Neuron (in vitro differentiated cells): ENCODE measurements around the gene PPM1H.

Source experiments
- H2AFZ ChIP-seq: one replicate; pipeline ENCODE4 v1.6.1; 2013; ENCODE audit warnings: low read depth, mild to moderate bottlenecking, inconsistent platforms, low read length, moderate library complexity
- H3K27me3 ChIP-seq: one replicate; pipeline ENCODE4 v1.6.1; 2013; ENCODE audit warnings: low read length; ENCODE audit not compliant: insufficient read depth
- H3K36me3 ChIP-seq: one replicate; pipeline ENCODE4 v1.6.1; 2013; ENCODE audit warnings: low read length; ENCODE audit not compliant: insufficient read depth
- H3K4me1 ChIP-seq: one replicate; pipeline ENCODE4 v1.6.1; 2013; ENCODE audit warnings: low read length; ENCODE audit not compliant: insufficient read depth
- H3K4me3 ChIP-seq: 2 replicates; pipeline ENCODE4 v1.5.1; 2013; ENCODE audit warnings: mild to moderate bottlenecking, low read length, moderate library complexity
- H3K9me3 ChIP-seq: one replicate; pipeline ENCODE4 v1.6.1; 2013; ENCODE audit warnings: low read length

PPM1H gene

GRCh38 chr12:62911286-62911685, 23.7 kb downstream of the PPM1H start:
- no peaks in the 10 kb centered on the region for H3K4me1 ChIP-seq
- no peaks in the 10 kb centered on the region for H3K27me3 ChIP-seq
- no peaks in the 10 kb centered on the region for H3K9me3 ChIP-seq
- no peak overlapping the region for H2AFZ ChIP-seq
- H3K4me3 ChIP-seq: no peak overlapping the region
- no peaks in the 10 kb centered on the region for H3K36me3 ChIP-seq

- Histone ChIP-seq H3K36me3 (no peaks in the 10 kb centered on the region), H3K4me1 (no peaks in the 10 kb centered on the region), H3K27me3 (no peaks in the 10 kb centered on the region), H2AFZ (no peak overlapping the region), H3K4me3 (no peak overlapping the region), H3K9me3 (no peaks in the 10 kb centered on the region)
Measured at GRCh38 chr12:62910549-62911169, 24.3 kb downstream of the PPM1H start.

- Histone ChIP-seq H3K4me3 (no peak overlapping the region), H3K4me1 (no peaks in the 10 kb centered on the region), H3K9me3 (no peaks in the 10 kb centered on the region), H3K36me3 (no peaks in the 10 kb centered on the region), H3K27me3 (no peaks in the 10 kb centered on the region), H2AFZ (no peak overlapping the region)
Measured at GRCh38 chr12:62909340-62909739, 25.6 kb downstream of the PPM1H start.

- no peaks in the 10 kb centered on the region for H3K4me1 ChIP-seq
- no peaks in the 10 kb centered on the region for H3K27me3 ChIP-seq
- no peak overlapping the region for H3K4me3 ChIP-seq
- H3K9me3 ChIP-seq: no peaks in the 10 kb centered on the region
- H2AFZ ChIP-seq: no peak overlapping the region
- H3K36me3 ChIP-seq: no peaks in the 10 kb centered on the region
Measured at GRCh38 chr12:62908674-62909073, 26.3 kb downstream of the PPM1H start.

GRCh38 chr12:62907561-62907960, 27.4 kb downstream of the PPM1H start:
- no peaks in the 10 kb centered on the region for H3K36me3 ChIP-seq
- H3K4me3 ChIP-seq: no peak overlapping the region
- no peak overlapping the region for H2AFZ ChIP-seq
- H3K9me3 ChIP-seq: no peaks in the 10 kb centered on the region
- H3K27me3 ChIP-seq: no peaks in the 10 kb centered on the region
- no peaks in the 10 kb centered on the region for H3K4me1 ChIP-seq

- Histone ChIP-seq H3K4me1 (no peaks in the 10 kb centered on the region), H3K36me3 (no peaks in the 10 kb centered on the region), H2AFZ (no peak overlapping the region), H3K27me3 (no peaks in the 10 kb centered on the region), H3K9me3 (no peaks in the 10 kb centered on the region), H3K4me3 (no peak overlapping the region)
Measured at GRCh38 chr12:62907078-62907477, 27.9 kb downstream of the PPM1H start.

GRCh38 chr12:62903151-62903550, 31.8 kb downstream of the PPM1H start:
- Histone ChIP-seq H3K4me1 (no peaks in the 10 kb centered on the region), H3K36me3 (no peaks in the 10 kb centered on the region), H3K4me3 (no peak overlapping the region), H3K27me3 (no peaks in the 10 kb centered on the region), H2AFZ (no peak overlapping the region), H3K9me3 (no peaks in the 10 kb centered on the region)

- Histone ChIP-seq H3K27me3 (no peaks in the 10 kb centered on the region), H3K4me1 (no peaks in the 10 kb centered on the region), H3K9me3 (no peaks in the 10 kb centered on the region), H3K4me3 (no peak overlapping the region), H2AFZ (no peak overlapping the region), H3K36me3 (no peaks in the 10 kb centered on the region)
Measured at GRCh38 chr12:62900686-62901272, 34.2 kb downstream of the PPM1H start.

- Histone ChIP-seq H3K27me3 (no peaks in the 10 kb centered on the region), H3K9me3 (no peaks in the 10 kb centered on the region), H3K36me3 (no peaks in the 10 kb centered on the region), H3K4me3 (no peak overlapping the region), H2AFZ (no peak overlapping the region), H3K4me1 (no peaks in the 10 kb centered on the region)
Measured at GRCh38 chr12:62899568-62900390, 35.2 kb downstream of the PPM1H start.

- no peaks in the 10 kb centered on the region for H3K9me3 ChIP-seq
Measured at GRCh38 chr12:62898526-62898925, 36.4 kb downstream of the PPM1H start.

GRCh38 chr12:62895351-62895877, 39.5 kb downstream of the PPM1H start:
- H3K27me3 ChIP-seq: no peaks in the 10 kb centered on the region
- no peaks in the 10 kb centered on the region for H3K36me3 ChIP-seq
- H3K4me1 ChIP-seq: no peaks in the 10 kb centered on the region
- H2AFZ ChIP-seq: no peak overlapping the region
- H3K9me3 ChIP-seq: no peaks in the 10 kb centered on the region
- no peak overlapping the region for H3K4me3 ChIP-seq

More at GRCh38 chr12:62898526-62898925, 36.4 kb downstream of the PPM1H start:
- Histone ChIP-seq H3K4me3 (no peak overlapping the region), H3K27me3 (no peaks in the 10 kb centered on the region), H3K4me1 (no peaks in the 10 kb centered on the region), H2AFZ (no peak overlapping the region), H3K36me3 (no peaks in the 10 kb centered on the region)

- H3K4me1 ChIP-seq: no peaks in the 10 kb centered on the region
- H3K9me3 ChIP-seq: no peaks in the 10 kb centered on the region
- H3K27me3 ChIP-seq: no peaks in the 10 kb centered on the region
- no peak overlapping the region for H2AFZ ChIP-seq
- H3K36me3 ChIP-seq: no peaks in the 10 kb centered on the region
- H3K4me3 ChIP-seq: no peak overlapping the region
Measured at GRCh38 chr12:62893276-62893675, 41.7 kb downstream of the PPM1H start.

GRCh38 chr12:62891805-62892549, 43.0 kb downstream of the PPM1H start:
- Histone ChIP-seq H3K4me3 (no peak overlapping the region), H2AFZ (no peak overlapping the region), H3K27me3 (no peaks in the 10 kb centered on the region), H3K9me3 (no peaks in the 10 kb centered on the region), H3K36me3 (no peaks in the 10 kb centered on the region), H3K4me1 (no peaks in the 10 kb centered on the region)
